Uterus (tissue), 4 donors: ENCODE results near the gene RREB1. TPM values are rescaled to one million over a fixed set of nuclear protein-coding genes. Genes with fewer than 3 reads are reported as not detected.

Experiments used
- DNase-seq, 2 donors: peaks; one replicate each; pipeline ENCODE4 v3.0.0-alpha.2; 2019 to 2020
- H3K27ac ChIP-seq, 2 donors: fragments of 200-600 bp; sonication (generic); 1 replicate in 1 of 2; 2 replicates in 1 of 2; pipeline ENCODE4 v1.5.1; 2016 to 2018
- H3K27me3 ChIP-seq, 2 donors: fragments of 200-600 bp; sonication (generic); one replicate each; pipeline ENCODE4 v1.5.1; 2018 to 2019; ENCODE audit warnings: control low read depth in 1 of 2
- H3K36me3 ChIP-seq, 2 donors: fragments of 200-600 bp; sonication (generic); one replicate each; pipeline ENCODE4 v1.5.1; 2019; ENCODE audit warnings: control low read depth in 1 of 2
- H3K4me1 ChIP-seq, 2 donors: fragments of 200-600 bp; sonication (generic); one replicate each; pipeline ENCODE4 v1.5.1; 2018 to 2019; ENCODE audit warnings: control low read depth in 1 of 2
- H3K4me3 ChIP-seq, 2 donors: fragments of 200-600 bp; sonication (generic); 1 replicate in 1 of 2; 2 replicates in 1 of 2; pipeline ENCODE4 v1.5.1; 2018 to 2019; ENCODE audit warnings: mild to moderate bottlenecking in 1 of 2
- H3K9me3 ChIP-seq, 2 donors: fragments of 200-600 bp; sonication (generic); one replicate each; pipeline ENCODE4 v1.5.1; 2019; ENCODE audit warnings: control low read depth in 1 of 2
- POLR2A ChIP-seq, 2 donors: fragments of 450-650 bp; IDR thresholded peaks; one replicate each; pipeline ENCODE4 v1.6.1; 2016; ENCODE audit warnings: antibody characterized with exemption in 2 of 2, mild to moderate bottlenecking in 1 of 2, moderate library complexity in 1 of 2
- intact Hi-C: fragments of 100-400 bp; cut with DNase I; formaldehyde crosslinking; loops from one replicate; pipeline ENCODE4 v1.15.1; 2023; ENCODE audit warnings: low total_unique reads
- total RNA-seq, 4 donors: library from RNA; depleted of rRNA in 3 of 4; stranded (reverse); fragments of >200 nt in 3 of 4; gene quantifications; one replicate each; pipeline versions ENCODE4 v1.1.0 to v1.2.4, GENCODE V29; 2014 to 2023
- TF ChIP-seq, protein P1 (sequence below), 4 experiments: fragments of 200-600 bp in 2 of 4; fragments of 450-650 bp in 2 of 4; sonication (generic) in 2 of 4; IDR thresholded peaks; one replicate each; pipeline ENCODE4 v1.5.1; 2016 to 2019; ENCODE audit warnings: antibody characterized with exemption in 4 of 4, mild to moderate bottlenecking in 2 of 4, moderate library complexity in 1 of 4
- donor health status: DM: yes; HTN: yes; CAD: no.

The RREB1 gene
- total RNA-seq, 4 donors from 2014 or later, result 15.1 to 65.9 (median 22.7) TPM

DNA sequence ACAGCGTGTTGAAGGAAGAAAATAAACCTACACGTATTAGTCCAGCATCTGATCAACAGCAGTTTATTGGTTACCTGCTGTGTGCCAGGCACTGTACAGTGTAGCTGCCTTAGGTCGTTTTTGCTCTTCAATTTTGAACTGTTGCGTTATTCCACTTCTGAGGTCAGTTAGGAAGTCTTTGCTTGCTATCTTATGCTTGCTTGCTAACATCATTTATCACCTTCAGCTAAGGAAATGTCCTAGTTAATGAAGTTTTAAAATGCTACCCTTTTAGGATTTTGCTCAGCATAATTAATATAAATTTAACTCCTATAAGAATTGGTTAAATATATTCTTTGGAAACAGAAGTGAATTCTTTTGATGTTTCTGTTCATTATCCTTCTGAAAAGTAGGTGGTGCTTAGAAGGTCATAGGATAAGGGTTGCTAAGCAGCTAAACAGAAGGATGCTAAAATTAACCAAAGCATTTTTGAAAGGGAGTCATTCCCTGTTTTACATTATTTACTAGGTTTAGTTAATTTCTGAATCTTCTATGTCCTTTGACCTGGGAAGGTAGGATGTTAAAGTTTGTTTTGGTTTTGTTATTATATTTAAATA, 3.4 kb downstream of the RREB1 start:
- no peaks in the 10 kb centered on the region for H3K27me3 ChIP-seq
- no peak overlapping the region for H3K27ac ChIP-seq
- TF ChIP-seq, protein P1, sequence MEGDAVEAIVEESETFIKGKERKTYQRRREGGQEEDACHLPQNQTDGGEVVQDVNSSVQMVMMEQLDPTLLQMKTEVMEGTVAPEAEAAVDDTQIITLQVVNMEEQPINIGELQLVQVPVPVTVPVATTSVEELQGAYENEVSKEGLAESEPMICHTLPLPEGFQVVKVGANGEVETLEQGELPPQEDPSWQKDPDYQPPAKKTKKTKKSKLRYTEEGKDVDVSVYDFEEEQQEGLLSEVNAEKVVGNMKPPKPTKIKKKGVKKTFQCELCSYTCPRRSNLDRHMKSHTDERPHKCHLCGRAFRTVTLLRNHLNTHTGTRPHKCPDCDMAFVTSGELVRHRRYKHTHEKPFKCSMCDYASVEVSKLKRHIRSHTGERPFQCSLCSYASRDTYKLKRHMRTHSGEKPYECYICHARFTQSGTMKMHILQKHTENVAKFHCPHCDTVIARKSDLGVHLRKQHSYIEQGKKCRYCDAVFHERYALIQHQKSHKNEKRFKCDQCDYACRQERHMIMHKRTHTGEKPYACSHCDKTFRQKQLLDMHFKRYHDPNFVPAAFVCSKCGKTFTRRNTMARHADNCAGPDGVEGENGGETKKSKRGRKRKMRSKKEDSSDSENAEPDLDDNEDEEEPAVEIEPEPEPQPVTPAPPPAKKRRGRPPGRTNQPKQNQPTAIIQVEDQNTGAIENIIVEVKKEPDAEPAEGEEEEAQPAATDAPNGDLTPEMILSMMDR (IDR thresholded peaks at IDR 0.05), result no peak
- no peak overlapping the region for H3K4me3 ChIP-seq
- DNase-seq, result no peak
- no peaks in the 10 kb centered on the region for H3K36me3 ChIP-seq
- intact Hi-C loops, result no loop called here
- H3K9me3 ChIP-seq, result no peaks in the 10 kb centered on the region
- peaks cover 1 to 12% of the 10 kb centered on the region in 2 donors for H3K4me1 ChIP-seq

DNA sequence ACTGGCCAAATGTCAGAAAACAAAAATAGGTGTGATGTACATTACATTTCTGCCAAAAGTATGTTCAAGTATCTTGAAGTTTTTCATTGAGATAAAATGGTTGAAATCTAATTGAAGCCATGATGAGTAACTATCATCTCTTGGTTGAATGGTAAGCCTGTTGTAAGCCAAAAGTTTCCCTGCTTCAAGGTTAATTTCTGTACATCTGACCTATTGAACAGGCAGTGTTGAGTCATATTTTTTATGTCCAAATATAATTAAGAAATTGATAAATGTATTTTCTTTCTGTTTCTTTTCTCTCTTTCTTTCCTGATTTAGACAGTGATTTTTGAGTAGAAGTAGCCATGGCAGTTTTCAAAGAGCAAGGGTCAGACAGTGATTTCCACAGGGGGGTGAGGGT, 4.4 kb downstream of the RREB1 start:
- DNase-seq, result no peak
- intact Hi-C loops, result no loop called here
- Histone ChIP-seq H3K36me3 (no peaks in the 10 kb centered on the region), H3K9me3 (no peaks in the 10 kb centered on the region), H3K4me3 (no peak overlapping the region), H3K4me1 (peaks cover 7 to 16% of the 10 kb centered on the region in 2 donors), H3K27ac (no peak overlapping the region), H3K27me3 (no peaks in the 10 kb centered on the region)
- TF ChIP-seq, protein P1 (IDR thresholded peaks at IDR 0.05), result no peak
- no peak for TF ChIP-seq POLR2A (IDR thresholded peaks at IDR 0.05)

DNA sequence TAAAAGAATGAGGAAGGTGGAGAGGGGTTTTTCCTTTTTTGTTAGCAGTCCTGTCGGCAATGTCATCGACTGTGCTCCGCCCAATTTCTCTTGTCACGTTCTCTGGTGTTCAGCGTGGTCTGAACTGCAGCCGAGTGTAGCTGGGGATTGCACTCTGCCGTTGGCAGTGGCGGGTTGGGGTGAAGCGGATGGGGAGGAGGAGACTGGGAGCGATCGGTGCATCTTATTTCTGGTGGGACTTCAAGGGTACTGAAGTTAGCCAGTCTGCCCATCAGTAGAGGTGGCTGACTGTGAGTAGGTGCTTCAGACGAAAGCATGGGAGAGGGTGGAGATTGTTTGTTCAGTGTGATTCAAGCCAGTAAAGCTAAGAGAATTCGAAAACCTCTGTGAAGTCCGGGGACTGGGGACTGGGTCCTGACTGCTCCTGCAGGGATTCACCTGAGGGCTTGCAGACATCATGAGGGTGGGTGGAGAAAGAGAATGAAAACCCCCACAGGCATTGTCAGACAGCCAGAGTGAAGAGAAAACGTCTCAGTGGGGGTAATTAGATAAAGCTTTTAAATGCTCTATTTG, 5.1 kb downstream of the RREB1 start:
- H3K4me3 ChIP-seq, result no peak overlapping the region
- H3K36me3 ChIP-seq, result no peaks in the 10 kb centered on the region
- no peak for DNase-seq
- H3K27me3 ChIP-seq, result no peaks in the 10 kb centered on the region
- H3K9me3 ChIP-seq, result no peaks in the 10 kb centered on the region
- intact Hi-C loops, result no loop called here
- peaks cover 7 to 16% of the 10 kb centered on the region in 2 donors for H3K4me1 ChIP-seq
- no peak overlapping the region for H3K27ac ChIP-seq
- TF ChIP-seq POLR2A (IDR thresholded peaks at IDR 0.05), result no peak
- TF ChIP-seq, protein P1 (IDR thresholded peaks at IDR 0.05), result no peak

DNA sequence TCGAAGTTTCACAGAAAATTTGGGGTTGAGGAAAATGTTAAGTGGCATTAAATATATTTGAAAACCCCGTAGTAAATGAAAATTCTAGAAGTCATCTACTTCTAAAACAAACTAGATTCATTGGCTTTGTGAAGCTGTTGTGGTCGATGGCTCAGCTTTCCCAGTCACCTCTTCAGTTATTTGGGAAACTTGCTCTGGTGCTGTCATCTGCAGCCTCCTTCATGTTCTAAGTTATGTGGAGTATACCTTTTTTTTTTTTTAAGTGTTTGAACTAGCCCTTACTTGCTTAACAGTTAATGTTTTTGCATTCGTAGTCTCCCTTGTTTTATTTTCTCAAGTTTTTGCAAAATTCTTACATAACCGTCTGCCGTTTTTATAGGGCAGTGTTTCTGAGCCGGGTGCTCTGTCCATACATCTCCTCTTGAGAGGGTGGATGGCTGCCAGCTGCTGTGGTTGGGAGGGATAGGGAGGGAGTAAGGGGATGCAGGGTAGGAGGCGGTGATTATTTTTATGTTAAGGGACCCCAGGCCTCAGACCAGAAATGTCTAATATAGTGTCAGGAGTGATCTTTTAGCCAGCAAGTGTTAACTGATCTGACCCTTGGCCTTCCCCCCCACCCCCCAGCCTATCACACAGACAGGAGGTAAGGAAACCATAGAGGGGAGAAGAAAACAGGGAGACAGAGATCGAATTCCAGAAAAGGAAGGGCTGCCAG, 7.1 kb downstream of the RREB1 start:
- Histone ChIP-seq H3K4me1 (peaks cover 9 to 14% of the 10 kb centered on the region in 2 donors), H3K27me3 (no peaks in the 10 kb centered on the region), H3K4me3 (no peak overlapping the region), H3K36me3 (no peaks in the 10 kb centered on the region), H3K9me3 (no peaks in the 10 kb centered on the region), H3K27ac (peak overlapping the region in 1 of 2 donors; percentile 64)
- no peak for TF ChIP-seq POLR2A (IDR thresholded peaks at IDR 0.05)
- TF ChIP-seq, protein P1 (IDR thresholded peaks at IDR 0.05), result no peak
- intact Hi-C loops, result no loop called here
- no peak for DNase-seq
